ENCODE data around the gene TLE1. TPM values are rescaled to one million over a fixed set of nuclear protein-coding genes. Genes with fewer than 3 reads are reported as not detected.

Gene TLE1
- total RNA-seq, 2 donors from 2014 or later, result 17.1 to 42.8 TPM

DNA sequence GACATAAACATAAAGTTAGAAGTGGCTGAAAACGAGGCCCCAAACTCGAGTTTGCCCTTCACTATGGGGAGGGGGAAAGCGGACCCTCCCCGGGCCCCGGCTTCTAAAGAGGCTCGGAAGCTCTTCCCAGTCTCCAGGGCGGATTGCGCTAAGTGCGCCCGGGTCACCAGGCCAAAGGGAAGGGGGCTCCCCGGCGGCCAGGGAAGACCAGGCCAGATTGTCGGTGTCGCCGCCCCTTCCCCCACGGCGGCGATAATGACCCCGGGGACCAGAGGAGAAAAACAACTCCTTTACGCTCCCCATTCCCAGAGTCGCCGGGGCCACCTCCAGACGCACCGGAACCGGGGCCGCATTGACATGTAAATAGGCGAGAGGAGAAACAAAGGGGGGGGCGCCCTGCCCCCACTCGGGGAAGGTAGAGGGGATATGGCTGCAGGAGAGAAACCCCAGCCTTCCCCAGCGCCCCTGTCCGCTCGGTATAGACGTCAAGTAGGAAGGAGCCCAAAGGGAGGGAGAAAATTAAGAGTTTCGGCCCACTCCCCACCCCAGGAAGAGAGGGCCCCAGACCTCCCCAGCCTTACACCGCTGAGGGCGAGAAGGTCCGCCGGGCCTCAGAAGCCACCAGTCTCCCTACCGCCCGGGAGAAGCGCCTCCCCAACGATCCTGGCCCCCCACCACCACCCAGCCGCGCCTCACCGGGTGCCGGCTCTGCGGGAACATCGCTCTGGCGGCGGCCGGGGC lies 1.7 kb downstream of the TLE1 start:
- Histone ChIP-seq H3K4me3 (peak overlapping the region; percentile 62 to 75), H3K4me1 (peaks cover 0 to 28% of the 10 kb centered on the region in 2 donors), H3K9me3 (no peaks in the 10 kb centered on the region), H3K27me3 (peaks cover 0 to 6% of the 10 kb centered on the region in 2 donors), H3K27ac (peak overlapping the region; percentile 83 to 86), H3K36me3 (no peaks in the 10 kb centered on the region)
- no peak for TF ChIP-seq CTCF (IDR thresholded peaks at IDR 0.05)
- peak; percentile 64 for DNase-seq (ENCODE audit: low spot score)

GRCh38 chr9:81686614-81687520 lies 2.5 kb downstream of the TLE1 start:
- peak; percentile 41 to 79 for TF ChIP-seq CTCF (IDR thresholded peaks at IDR 0.05)
- DNase-seq (ENCODE audit: low spot score), result peak; percentile 86
- no peaks in the 10 kb centered on the region for H3K36me3 ChIP-seq
- no peaks in the 10 kb centered on the region for H3K9me3 ChIP-seq
- peak overlapping the region; percentile 62 to 75 for H3K4me3 ChIP-seq
- peaks cover 0 to 32% of the 10 kb centered on the region in 2 donors for H3K4me1 ChIP-seq
- H3K27me3 ChIP-seq, result peaks cover 0 to 6% of the 10 kb centered on the region in 2 donors
- H3K27ac ChIP-seq, result peak overlapping the region; percentile 83 to 86

- TF ChIP-seq CTCF (IDR thresholded peaks at IDR 0.05), result no peak
Measured at GRCh38 chr9:81685763-81686613, 3.4 kb downstream of the TLE1 start.

DNA sequence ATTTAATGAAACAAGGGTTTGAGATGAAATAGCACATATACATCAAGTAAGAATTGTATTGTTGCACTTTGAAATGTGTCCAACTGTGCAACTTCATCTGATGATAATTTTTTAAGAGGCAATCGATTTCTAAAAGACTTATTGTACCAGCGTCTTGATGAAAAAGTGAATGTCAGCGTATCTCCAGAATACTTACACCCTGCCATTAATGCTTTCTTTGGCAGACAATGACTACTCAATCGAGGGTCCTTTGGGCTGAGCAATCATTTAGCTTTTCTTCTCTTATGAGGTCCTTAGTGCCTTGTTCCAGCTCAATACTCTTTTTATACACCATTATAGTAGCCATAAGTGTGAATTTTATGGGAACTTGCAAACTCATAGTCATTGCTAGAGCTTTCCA lies 4.7 kb downstream of the TLE1 start:
- Histone ChIP-seq H3K4me1 (peaks cover 0 to 24% of the 10 kb centered on the region in 2 donors), H3K4me3 (no peak overlapping the region), H3K36me3 (no peaks in the 10 kb centered on the region), H3K27me3 (peaks cover 0 to 6% of the 10 kb centered on the region in 2 donors), H3K9me3 (no peaks in the 10 kb centered on the region), H3K27ac (no peak overlapping the region)
- TF ChIP-seq CTCF (IDR thresholded peaks at IDR 0.05), result no peak
- DNase-seq (ENCODE audit: low spot score), result no peak

More at GRCh38 chr9:81685763-81686613, 3.4 kb downstream of the TLE1 start:
- Histone ChIP-seq H3K9me3 (no peaks in the 10 kb centered on the region), H3K36me3 (no peaks in the 10 kb centered on the region), H3K4me3 (peak overlapping the region; percentile 62 to 75), H3K4me1 (peaks cover 0 to 32% of the 10 kb centered on the region in 2 donors), H3K27me3 (peaks cover 0 to 6% of the 10 kb centered on the region in 2 donors), H3K27ac (no peak overlapping the region)
- no peak for DNase-seq (ENCODE audit: low spot score)

GRCh38 chr9:81683704-81684103 lies 5.6 kb downstream of the TLE1 start:
- no peak overlapping the region for H3K27ac ChIP-seq
- peaks cover 0 to 6% of the 10 kb centered on the region in 2 donors for H3K27me3 ChIP-seq
- DNase-seq (ENCODE audit: low spot score), result no peak
- no peaks in the 10 kb centered on the region for H3K36me3 ChIP-seq
- TF ChIP-seq CTCF (IDR thresholded peaks at IDR 0.05), result no peak
- no peak overlapping the region for H3K4me3 ChIP-seq
- H3K9me3 ChIP-seq, result no peaks in the 10 kb centered on the region
- H3K4me1 ChIP-seq, result peaks cover 0 to 24% of the 10 kb centered on the region in 2 donors

Measured in right atrium auricular region (tissue), 2 donors.